ENCODE measurements around the gene IRF2BPL. TPM values are rescaled to one million over a fixed set of nuclear protein-coding genes. Genes with fewer than 3 reads are reported as not detected.

Gene IRF2BPL
- total RNA-seq, 2 donors from 2014 or later, result 113 to 141 TPM

GRCh38 chr14:77069551-77069950 lies 41.0 kb upstream of the IRF2BPL start:
- Histone ChIP-seq H3K9me3 (no peaks in the 10 kb centered on the region), H3K27me3 (replicated peaks; ENCODE audit: insufficient read depth) (no peaks in the 10 kb centered on the region), H3K4me3 (no peak overlapping the region), H3K36me3 (no peaks in the 10 kb centered on the region), H3K4me1 (replicated peaks) (peaks cover 3% of the 10 kb centered on the region), H3K27ac (peak overlapping the region; percentile 31 to 58)
- 81% methylated on average over 7 of the region's 7 CpGs for WGBS
- no peak for DNase-seq (ENCODE audit: low spot score)
- TF ChIP-seq, protein P1, sequence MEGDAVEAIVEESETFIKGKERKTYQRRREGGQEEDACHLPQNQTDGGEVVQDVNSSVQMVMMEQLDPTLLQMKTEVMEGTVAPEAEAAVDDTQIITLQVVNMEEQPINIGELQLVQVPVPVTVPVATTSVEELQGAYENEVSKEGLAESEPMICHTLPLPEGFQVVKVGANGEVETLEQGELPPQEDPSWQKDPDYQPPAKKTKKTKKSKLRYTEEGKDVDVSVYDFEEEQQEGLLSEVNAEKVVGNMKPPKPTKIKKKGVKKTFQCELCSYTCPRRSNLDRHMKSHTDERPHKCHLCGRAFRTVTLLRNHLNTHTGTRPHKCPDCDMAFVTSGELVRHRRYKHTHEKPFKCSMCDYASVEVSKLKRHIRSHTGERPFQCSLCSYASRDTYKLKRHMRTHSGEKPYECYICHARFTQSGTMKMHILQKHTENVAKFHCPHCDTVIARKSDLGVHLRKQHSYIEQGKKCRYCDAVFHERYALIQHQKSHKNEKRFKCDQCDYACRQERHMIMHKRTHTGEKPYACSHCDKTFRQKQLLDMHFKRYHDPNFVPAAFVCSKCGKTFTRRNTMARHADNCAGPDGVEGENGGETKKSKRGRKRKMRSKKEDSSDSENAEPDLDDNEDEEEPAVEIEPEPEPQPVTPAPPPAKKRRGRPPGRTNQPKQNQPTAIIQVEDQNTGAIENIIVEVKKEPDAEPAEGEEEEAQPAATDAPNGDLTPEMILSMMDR (IDR thresholded peaks at IDR 0.05), result no peak
- no peak for TF ChIP-seq POLR2A (IDR thresholded peaks at IDR 0.05)
- no peak for TF ChIP-seq POLR2AphosphoS5 (IDR thresholded peaks at IDR 0.05)
- intact Hi-C loops (cut with DNase I), result loop anchor here (5.0 kb wide), 1 partner anchor 157 kb away; no protein-coding TSS in a partner anchor

DNA sequence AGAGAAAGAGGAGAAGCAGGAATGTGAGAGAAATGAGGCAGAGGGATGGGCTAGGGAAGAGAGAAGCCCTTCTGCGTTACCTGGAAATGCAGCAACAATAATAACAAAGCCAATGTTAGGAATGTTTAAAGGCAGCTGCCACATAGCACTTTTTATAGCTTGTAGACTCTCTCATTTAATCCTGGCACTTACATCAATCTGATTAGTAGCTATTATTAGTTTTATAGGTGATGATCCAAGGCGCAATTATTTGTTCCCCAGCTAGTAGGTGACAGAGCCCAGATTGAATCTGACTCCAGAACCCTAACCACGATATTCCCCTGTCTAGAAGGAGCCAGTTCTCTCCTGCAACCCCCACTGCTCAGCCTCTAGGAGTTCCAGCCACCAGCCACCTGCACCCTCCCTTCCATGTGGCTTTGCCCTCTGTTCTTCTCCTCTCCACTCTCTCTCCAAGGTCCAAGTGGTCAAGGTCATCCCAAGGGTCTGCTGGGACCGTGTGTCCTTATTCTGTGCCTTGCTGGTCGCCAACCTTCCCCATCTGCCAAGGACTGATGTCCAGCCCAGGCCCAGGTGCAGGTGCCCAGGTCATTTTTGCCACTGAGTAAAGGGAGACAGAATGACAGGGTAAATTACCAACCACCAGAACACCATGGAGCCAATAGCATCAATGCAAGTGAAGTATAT lies 40.2 kb upstream of the IRF2BPL start:
- peak overlapping the region in 1 of 2 donors; percentile 13 for H3K27ac ChIP-seq
- intact Hi-C loops (cut with DNase I), result loop anchor here (1.0 to 5.0 kb wide), 2 partner anchors 156 to 195 kb away; no protein-coding TSS in a partner anchor

GRCh38 chr14:77067632-77068516 lies 39.4 kb upstream of the IRF2BPL start:
- Histone ChIP-seq H3K4me3 (no peak overlapping the region), H3K4me1 (replicated peaks) (peaks cover 3% of the 10 kb centered on the region), H3K36me3 (no peaks in the 10 kb centered on the region), H3K27ac (peak overlapping the region; percentile 37 to 54), H3K27me3 (replicated peaks; ENCODE audit: insufficient read depth) (no peaks in the 10 kb centered on the region), H3K9me3 (no peaks in the 10 kb centered on the region)
- peak; percentile 61 for DNase-seq (ENCODE audit: low spot score)
- intact Hi-C loops (cut with DNase I), result loop anchor here (1.0 to 5.0 kb wide), 2 partner anchors 156 to 195 kb away; no protein-coding TSS in a partner anchor
- 47% methylated on average over 11 of the region's 11 CpGs for WGBS
- TF ChIP-seq POLR2A (IDR thresholded peaks at IDR 0.05), result peak; percentile 10
- TF ChIP-seq POLR2AphosphoS5 (IDR thresholded peaks at IDR 0.05), result peak; percentile 51
- TF ChIP-seq, protein P1 (IDR thresholded peaks at IDR 0.05), result peak; percentile 51 to 91 (median 84)

More for the DNA sequence above, 40.2 kb upstream of the IRF2BPL start:
- 33% methylated on average over 5 of the region's 5 CpGs for WGBS
- H3K4me1 ChIP-seq (replicated peaks), result peaks cover 3% of the 10 kb centered on the region
- H3K9me3 ChIP-seq, result no peaks in the 10 kb centered on the region
- no peak overlapping the region for H3K4me3 ChIP-seq
- H3K36me3 ChIP-seq, result no peaks in the 10 kb centered on the region
- no peak for DNase-seq (ENCODE audit: low spot score)
- no peaks in the 10 kb centered on the region for H3K27me3 ChIP-seq (replicated peaks; ENCODE audit: insufficient read depth)
- TF ChIP-seq POLR2AphosphoS5 (IDR thresholded peaks at IDR 0.05), result no peak
- TF ChIP-seq, protein P1 (IDR thresholded peaks at IDR 0.05), result no peak
- TF ChIP-seq POLR2A (IDR thresholded peaks at IDR 0.05), result no peak

DNA sequence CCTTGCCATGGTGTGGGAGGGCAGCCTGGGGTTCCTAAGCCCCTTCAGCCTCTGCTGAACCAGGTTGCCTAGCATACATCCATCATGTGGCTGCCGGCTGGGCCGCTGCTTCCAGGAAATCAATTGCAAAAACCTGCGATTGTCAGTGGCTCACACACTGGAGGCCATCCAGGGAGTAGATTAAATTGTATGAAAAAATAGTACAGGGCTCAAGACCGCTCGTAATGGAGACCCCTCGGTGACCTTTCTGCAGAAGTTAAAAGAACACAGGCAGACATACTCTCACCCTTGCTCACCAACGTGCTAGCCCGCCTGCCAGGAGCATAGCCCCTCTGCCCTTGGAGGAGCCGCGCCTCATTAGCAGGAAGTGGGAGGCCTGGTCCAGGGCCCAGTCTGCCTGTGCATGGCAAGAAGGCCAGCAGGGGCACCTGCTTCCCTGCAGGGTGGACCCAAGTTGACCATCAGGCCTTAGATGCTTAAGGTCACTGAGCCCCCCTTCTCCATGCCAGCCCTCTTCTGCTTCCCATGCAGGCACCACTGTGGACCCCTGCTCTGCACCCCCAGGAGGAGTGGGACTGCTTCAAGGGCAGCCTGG lies 38.2 kb upstream of the IRF2BPL start:
- intact Hi-C loops (cut with DNase I), result loop anchor here (5.0 kb wide), 1 partner anchor 154 kb away; no protein-coding TSS in a partner anchor
- Histone ChIP-seq H3K27me3 (replicated peaks; ENCODE audit: insufficient read depth) (no peaks in the 10 kb centered on the region), H3K9me3 (no peaks in the 10 kb centered on the region), H3K36me3 (no peaks in the 10 kb centered on the region), H3K27ac (no peak overlapping the region), H3K4me3 (no peak overlapping the region), H3K4me1 (replicated peaks) (peaks cover 3% of the 10 kb centered on the region)
- TF ChIP-seq POLR2A (IDR thresholded peaks at IDR 0.05) (no peak), POLR2AphosphoS5 (IDR thresholded peaks at IDR 0.05) (no peak)
- TF ChIP-seq, protein P1 (IDR thresholded peaks at IDR 0.05), result no peak
- 74% methylated on average over 10 of the region's 10 CpGs for whole genome bisulfite sequencing
- DNase-seq (ENCODE audit: low spot score), result no peak

Data from prostate gland (tissue), 2 donors.